Type B pancreatic cell (in vitro differentiated cells): ENCODE data around the gene ARPC1A. TPM values are rescaled to one million over a fixed set of nuclear protein-coding genes. Genes with fewer than 3 reads are reported as not detected.

Experiments
- DNase-seq: peaks from one replicate; pipeline ENCODE4 v3.0.0; 2021; ENCODE audit warnings: mixed read lengths; ENCODE audit not compliant: unreplicated experiment; ENCODE audit errors: extremely low spot score
- H3K27ac Mint-ChIP-seq: 2 replicates; pipeline ENCODE4 v1.8.0; 2021; ENCODE audit warnings: mild to moderate bottlenecking, mixed read lengths
- H3K27me3 Mint-ChIP-seq: 2 replicates; pipeline ENCODE4 v1.8.0; 2021; ENCODE audit warnings: mixed read lengths
- H3K36me3 Mint-ChIP-seq: 2 replicates; pipeline ENCODE4 v1.8.0; 2021; ENCODE audit warnings: mixed read lengths
- H3K4me1 Mint-ChIP-seq: one replicate; pipeline ENCODE4 v1.8.0; 2021; ENCODE audit warnings: mixed read lengths; ENCODE audit not compliant: unreplicated experiment
- H3K4me3 Mint-ChIP-seq: 2 replicates; pipeline ENCODE4 v1.8.0; 2021; ENCODE audit warnings: mild to moderate bottlenecking, mixed read lengths
- H3K9me3 Mint-ChIP-seq: 2 replicates; pipeline ENCODE4 v1.8.0; 2021; ENCODE audit warnings: mixed read lengths
- total RNA-seq: library from RNA; stranded (reverse); gene quantifications from 2 replicates; pipeline ENCODE4 v1.2.1, GENCODE V29; 2021; ENCODE audit warnings: low replicate concordance
- TF ChIP-seq, protein P1 (sequence below): fragments of 200-600 bp; sonication (generic); conservative IDR thresholded peaks from 2 replicates; pipeline ENCODE4 v1.5.0; 2021; ENCODE audit warnings: antibody characterized with exemption, mild to moderate bottlenecking

ARPC1A gene
- total RNA-seq, 1 donor from 2014 or later = 164 TPM

DNA sequence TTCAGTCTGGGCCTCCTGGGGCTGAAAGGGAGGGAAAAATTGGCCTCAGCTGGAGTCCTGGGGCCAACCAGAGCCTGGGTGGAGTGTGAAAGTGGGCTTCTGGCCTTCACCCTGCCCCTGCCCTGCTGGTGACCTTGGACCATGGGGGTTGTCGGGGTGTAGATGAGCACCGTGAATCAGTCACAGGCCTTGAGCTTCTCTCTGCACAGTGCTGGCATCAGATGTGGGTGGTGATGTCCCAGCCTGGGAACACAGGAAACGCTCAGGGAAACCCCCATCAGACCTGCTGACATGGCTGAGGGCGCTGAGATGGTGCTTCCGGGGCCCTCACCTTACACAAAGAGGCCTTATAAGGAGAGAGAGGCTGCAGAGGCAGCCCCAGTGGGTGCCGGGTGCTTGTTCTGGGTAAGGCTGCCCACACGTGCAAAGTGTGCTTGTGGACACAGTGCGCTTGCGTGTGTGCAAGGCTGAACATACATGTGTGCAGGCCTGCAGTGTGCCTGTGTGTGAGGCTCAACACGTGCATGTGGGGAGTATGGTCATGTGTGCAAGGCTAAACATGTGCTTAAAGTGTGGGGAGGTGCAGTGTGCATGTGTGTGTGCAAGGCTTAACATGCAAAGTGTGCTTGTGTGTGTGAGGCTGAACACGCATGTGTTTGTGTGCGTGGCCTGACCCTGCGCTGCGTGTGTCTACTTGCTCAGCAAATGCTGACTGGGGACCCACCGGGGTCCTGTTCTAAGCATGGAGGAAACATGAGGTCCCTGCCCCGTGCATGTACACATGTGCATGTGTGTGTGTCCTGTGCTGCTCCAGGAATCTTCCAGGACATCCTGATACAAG lies 55.3 kb downstream of the ARPC1A start:
- H3K36me3 Mint-ChIP-seq = peaks cover 5% of the 10 kb centered on the region
- no peak overlapping the region for H3K4me3 Mint-ChIP-seq
- no peaks in the 10 kb centered on the region for H3K27me3 Mint-ChIP-seq
- no peak for DNase-seq
- peaks cover 11% of the 10 kb centered on the region for H3K4me1 Mint-ChIP-seq
- no peak overlapping the region for H3K27ac Mint-ChIP-seq
- TF ChIP-seq, protein P1, sequence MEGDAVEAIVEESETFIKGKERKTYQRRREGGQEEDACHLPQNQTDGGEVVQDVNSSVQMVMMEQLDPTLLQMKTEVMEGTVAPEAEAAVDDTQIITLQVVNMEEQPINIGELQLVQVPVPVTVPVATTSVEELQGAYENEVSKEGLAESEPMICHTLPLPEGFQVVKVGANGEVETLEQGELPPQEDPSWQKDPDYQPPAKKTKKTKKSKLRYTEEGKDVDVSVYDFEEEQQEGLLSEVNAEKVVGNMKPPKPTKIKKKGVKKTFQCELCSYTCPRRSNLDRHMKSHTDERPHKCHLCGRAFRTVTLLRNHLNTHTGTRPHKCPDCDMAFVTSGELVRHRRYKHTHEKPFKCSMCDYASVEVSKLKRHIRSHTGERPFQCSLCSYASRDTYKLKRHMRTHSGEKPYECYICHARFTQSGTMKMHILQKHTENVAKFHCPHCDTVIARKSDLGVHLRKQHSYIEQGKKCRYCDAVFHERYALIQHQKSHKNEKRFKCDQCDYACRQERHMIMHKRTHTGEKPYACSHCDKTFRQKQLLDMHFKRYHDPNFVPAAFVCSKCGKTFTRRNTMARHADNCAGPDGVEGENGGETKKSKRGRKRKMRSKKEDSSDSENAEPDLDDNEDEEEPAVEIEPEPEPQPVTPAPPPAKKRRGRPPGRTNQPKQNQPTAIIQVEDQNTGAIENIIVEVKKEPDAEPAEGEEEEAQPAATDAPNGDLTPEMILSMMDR = no peak
- no peaks in the 10 kb centered on the region for H3K9me3 Mint-ChIP-seq

DNA sequence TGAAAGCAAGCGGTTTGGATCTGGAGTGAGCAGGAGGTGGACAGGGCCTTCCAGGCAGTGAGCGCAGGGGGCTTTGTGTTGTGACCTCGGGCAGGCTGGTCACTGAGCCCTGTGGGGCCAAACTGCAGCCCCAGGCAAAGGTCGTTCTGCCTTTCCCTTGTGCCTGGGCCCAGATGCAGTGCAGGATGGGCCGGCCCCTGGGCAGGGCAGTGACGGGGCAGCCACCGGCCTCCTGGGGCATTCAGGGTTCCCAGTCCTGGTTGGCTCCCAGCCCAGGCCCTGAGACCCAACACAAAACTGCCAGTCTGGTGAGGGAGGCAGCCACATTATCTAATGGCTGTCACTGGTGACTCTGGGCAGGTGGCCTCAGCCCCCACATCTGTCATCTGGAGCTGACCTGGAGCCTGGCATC lies 56.0 kb downstream of the ARPC1A start:
- H3K27ac Mint-ChIP-seq = no peak overlapping the region
- H3K9me3 Mint-ChIP-seq = no peaks in the 10 kb centered on the region
- no peak for DNase-seq
- no peak overlapping the region for H3K4me3 Mint-ChIP-seq
- TF ChIP-seq, protein P1 = no peak
- peaks cover 5% of the 10 kb centered on the region for H3K36me3 Mint-ChIP-seq
- H3K4me1 Mint-ChIP-seq = peaks cover 11% of the 10 kb centered on the region
- H3K27me3 Mint-ChIP-seq = no peaks in the 10 kb centered on the region

DNA sequence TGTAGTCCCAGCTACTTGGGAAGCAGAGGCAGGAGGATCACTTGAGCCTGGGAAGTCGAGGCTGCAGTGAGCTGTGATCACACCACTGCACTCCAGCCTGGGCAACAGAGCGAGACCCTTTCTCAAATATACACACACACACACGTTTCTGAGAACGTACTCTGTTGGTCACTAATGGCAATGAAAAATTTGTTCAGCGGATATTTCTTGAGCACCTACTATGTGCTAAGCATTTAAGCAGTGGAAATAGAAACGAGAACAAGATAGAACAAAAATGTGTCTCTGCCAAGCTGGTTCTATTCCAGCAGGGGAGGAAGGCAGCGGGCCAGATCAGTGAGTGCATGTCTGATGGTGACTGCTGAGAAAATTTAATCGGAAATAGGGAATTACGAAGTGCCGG lies 57.5 kb downstream of the ARPC1A start:
- Mint-ChIP-seq H3K9me3 (no peaks in the 10 kb centered on the region), H3K27me3 (no peaks in the 10 kb centered on the region), H3K36me3 (peaks cover 5% of the 10 kb centered on the region), H3K4me1 (peaks cover 11% of the 10 kb centered on the region), H3K27ac (no peak overlapping the region), H3K4me3 (no peak overlapping the region)
- no peak for DNase-seq
- TF ChIP-seq, protein P1 = no peak

DNA sequence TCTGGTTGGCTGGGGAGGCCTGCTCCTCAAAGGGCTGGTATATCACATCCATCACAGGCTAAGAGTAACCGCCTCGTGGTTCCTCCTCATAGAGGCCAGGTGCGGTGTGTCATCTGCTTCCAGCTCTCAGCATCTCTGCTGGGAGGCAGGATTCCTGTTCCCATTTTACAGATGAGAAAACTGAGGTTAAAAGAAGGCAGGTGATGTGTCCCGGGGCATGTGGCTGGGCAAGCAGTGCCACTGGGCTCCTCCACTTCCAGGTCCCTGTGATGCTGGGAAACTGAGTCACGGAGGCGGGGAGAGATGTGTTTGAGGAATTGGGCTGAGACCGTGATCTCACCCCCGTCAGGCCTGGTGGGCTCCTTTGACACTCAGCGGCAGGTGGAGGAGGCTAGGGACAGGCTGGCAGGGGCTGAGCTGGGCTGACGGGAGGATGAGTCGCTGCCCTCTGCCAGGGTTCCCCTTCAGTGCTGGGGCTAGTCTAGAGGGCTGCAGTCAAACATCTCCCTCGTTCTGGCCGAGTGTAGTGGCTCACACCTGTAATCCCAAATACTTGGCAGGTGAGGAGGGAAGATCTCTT lies 58.2 kb downstream of the ARPC1A start:
- H3K27me3 Mint-ChIP-seq = no peaks in the 10 kb centered on the region
- no peak overlapping the region for H3K4me3 Mint-ChIP-seq
- H3K4me1 Mint-ChIP-seq = peaks cover 11% of the 10 kb centered on the region
- H3K27ac Mint-ChIP-seq = no peak overlapping the region
- no peak for DNase-seq
- no peaks in the 10 kb centered on the region for H3K9me3 Mint-ChIP-seq
- TF ChIP-seq, protein P1 = no peak
- peaks cover 5% of the 10 kb centered on the region for H3K36me3 Mint-ChIP-seq

DNA sequence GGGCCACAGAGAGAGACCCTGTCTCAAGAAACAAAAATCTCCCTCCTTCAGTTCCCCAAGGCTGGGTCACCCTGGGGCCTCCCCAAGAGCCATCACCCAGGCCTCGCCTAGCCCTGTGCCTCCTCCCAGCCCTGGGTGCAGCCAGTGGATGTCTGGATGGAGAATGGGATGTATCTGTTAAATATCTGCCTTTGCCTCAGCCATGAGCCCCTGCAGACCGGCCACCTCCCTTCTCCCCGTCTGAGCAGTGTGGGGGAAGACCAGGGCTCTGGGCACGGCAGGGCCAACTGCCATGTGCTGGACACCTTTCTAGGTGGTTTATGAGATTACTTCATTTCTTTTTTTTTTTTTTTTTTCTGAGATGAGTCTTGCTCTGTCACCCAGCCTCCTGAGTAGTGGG lies 58.8 kb downstream of the ARPC1A start:
- no peak overlapping the region for H3K4me3 Mint-ChIP-seq
- no peaks in the 10 kb centered on the region for H3K36me3 Mint-ChIP-seq
- no peak overlapping the region for H3K27ac Mint-ChIP-seq
- no peaks in the 10 kb centered on the region for H3K9me3 Mint-ChIP-seq
- no peak for DNase-seq
- TF ChIP-seq, protein P1 = no peak
- peaks cover 5% of the 10 kb centered on the region for H3K4me1 Mint-ChIP-seq
- no peaks in the 10 kb centered on the region for H3K27me3 Mint-ChIP-seq
